Endothelial cell of hepatic sinusoid (primary cell): ENCODE measurements around the gene GRIK2.

ENCODE experiments used
- in situ Hi-C: cut with HindIII; loops from 2 replicates; pipeline ENCODE4 v1.10.0; 2017; ENCODE audit warnings: low sequenced_read_pairs

GRIK2 gene

DNA sequence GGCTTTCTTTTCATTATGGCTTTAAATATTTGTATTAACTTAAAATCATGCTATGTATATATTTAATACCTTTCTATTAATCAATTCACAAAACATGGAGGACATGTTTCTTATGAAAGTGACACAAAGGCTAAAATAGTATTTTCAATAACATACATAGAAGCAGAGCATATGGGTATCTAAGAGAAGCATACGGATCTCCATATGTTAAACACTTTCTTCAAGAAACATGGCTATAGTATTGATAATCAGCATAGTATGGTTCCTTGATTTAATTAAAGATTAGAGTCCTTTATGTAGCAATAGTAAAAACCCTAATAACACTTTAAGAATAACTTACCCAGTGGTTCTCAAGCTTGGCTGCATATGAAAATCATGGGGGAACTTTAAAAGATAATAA, 58.5 kb downstream of the GRIK2 start:
- in situ Hi-C loops, result no loop called here

DNA sequence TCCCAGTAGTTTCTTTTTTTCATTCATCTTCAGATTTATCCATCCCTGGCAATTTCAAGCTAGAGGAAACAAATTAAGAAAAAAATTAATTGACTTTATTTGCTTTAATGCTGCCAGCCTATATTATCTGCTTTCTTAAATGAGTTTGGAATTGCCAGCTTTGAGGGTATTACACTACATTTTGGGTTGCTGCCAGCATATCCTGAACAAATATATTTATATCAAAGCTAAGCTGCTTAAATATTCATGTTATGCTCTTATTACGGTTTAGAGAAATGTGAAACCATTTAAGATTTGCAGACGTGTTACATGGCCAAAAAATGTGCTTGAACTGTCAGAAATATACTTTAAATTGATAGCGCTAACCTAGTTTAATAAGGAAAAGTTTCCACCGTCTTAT, 59.7 kb downstream of the GRIK2 start:
- in situ Hi-C loops, result no loop called here

DNA sequence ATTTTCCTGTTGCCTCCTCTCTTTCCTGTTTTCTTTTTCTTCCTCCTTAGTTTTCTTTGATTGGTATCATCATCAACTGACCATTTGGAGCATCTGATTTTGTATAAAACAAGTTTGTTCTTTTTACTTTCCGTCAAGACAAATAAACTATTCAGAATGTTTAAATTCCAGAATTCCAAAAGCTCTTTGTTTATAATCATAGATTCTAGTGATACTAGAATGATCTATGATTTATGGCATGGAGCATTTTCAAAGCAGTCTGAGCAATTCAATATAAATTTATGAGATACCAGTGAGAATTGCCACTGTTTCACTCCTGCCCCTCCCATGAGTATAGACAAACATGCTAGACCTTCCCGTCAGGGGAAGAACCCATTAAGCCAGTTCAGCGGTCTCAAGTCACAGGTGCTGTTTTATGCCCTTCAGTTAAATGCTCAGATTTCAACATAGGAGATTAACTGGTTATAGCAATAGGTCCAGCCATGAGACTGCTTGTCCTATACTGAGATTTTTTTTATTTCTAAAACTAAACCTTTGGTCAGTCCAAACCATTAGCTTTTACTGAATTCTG, 60.7 kb downstream of the GRIK2 start:
- in situ Hi-C loops, result no loop called here

DNA sequence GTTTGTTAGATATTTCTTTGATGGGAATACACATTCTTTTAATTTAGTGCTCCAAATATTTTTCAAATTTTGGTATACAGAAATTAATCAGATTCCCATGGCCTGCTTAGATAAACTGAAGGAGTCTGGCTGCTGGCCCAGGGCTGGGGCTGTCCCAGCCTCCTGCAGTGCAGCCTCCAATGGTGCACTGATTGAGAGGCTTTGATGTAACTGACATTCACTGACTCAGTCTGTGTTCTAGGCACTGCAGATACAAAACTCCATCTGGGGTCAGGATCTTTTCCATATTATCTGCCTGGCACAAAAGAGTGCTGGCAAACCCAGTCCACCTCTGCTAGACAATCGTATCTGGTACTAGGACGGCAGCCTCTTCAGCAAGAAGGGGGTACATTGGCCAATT, 64.8 kb downstream of the GRIK2 start:
- in situ Hi-C loops, result no loop called here

DNA sequence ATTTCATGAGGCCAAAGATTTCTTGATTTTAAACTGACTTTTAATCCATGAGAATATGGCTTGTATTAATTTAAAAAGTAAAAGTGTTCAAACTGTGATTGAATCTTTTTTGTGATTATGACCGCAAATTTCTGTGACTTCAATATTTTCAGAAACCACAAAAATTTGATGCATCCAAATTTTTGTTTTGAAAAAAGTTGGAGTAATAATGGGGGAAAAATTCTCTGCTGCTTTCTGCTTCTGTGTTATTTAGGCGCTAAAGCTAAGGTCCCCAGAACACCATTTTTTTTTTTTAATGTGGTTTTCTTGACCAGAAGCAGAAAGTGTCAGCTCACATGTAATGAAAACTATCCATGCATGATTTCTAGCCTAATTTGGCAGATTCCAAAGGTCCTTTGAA, 65.3 kb downstream of the GRIK2 start:
- in situ Hi-C loops, result no loop called here

DNA sequence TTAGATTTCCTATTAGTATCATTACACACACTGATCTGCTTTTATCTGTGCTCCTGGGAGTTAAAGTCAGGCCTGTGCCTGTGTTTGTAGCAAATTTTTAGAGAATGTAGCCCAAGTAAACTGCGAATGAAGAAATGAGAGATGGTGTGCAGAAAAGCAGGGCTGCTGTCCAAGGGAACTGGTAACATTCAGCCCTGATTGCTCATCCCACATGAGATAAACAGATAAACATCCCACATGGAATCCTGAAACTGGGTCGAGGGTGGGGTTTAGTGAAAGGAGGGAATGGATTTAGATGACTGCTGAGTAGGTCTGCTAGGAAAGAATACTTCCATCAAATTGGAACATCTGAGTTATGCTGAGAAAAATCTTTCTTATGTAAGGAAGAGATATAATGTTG, 69.1 kb downstream of the GRIK2 start:
- in situ Hi-C loops, result no loop called here

DNA sequence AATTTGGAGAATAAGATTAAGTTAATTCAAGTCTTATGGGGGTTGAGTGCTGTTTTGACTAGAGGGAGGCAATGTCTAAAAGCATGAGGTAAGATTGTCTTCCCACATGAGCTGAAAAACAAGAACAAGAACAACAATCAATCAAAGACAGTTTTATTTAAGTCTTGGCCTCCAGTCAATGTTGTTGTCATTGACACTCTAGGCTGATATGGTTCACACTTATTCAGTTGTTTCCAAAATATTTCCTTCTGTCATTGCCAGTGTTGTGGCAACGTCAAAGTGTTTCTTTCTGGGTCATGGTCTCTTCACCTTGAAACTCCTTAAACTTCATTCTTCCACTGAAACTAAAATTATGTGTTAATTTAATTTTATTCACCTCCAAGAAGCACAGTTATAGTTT, 72.4 kb downstream of the GRIK2 start:
- in situ Hi-C loops, result no loop called here

DNA sequence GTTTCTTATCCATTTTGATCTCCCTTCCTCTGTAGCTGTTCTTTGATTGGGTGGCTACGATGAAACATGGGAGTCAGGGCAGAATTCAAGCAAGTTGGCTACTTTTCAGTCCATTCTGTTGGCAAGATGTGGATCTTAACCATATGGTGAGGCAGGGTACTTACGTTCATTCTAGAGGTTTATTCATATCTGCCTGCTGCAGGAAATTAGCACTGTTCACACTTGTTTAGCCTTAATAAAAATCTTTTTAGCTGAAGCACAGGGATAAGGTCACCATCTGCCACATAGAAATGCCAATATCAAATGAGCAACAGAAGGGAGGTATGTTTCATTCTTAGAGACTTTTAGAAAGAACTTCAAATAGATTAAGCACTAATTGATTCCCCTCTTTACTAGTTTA, 83.9 kb downstream of the GRIK2 start:
- in situ Hi-C loops, result no loop called here

DNA sequence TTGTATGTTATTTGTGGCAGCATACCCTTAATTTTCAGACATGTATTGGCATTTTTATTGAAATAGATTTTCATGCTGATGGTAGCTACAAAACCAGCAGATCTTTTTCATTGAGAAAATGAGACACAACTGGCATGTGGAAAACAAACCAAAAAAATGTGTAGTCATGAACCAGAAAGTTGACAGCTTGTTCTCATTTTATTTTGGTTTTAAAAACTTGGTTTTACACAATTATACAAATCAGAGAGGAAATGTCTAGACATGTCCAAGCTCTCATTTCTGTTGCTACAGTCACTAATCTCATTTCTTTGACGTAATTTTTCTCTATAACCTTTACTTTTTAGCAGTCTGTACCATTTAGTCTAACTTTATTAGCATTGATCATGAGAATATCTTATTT, 85.4 kb downstream of the GRIK2 start:
- in situ Hi-C loops, result no loop called here

DNA sequence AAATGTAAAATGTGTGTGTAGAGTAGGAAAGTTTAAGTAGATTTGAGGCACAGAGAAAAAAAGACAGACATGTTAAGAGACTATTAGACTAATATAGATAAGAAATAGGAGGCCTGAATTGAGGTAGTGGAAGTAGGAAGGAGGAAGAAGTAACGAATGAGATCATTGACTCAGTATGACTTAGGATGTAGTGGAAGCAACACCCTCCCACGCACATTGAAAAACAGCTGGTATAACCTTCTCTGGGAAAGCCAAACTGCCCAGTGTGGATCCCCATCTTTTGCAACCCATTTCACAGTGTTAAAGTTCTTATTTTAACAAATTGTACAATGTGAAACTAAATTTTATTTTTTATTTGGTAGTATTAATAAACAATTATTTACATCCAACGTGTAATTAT, 89.1 kb downstream of the GRIK2 start:
- in situ Hi-C loops, result no loop called here

DNA sequence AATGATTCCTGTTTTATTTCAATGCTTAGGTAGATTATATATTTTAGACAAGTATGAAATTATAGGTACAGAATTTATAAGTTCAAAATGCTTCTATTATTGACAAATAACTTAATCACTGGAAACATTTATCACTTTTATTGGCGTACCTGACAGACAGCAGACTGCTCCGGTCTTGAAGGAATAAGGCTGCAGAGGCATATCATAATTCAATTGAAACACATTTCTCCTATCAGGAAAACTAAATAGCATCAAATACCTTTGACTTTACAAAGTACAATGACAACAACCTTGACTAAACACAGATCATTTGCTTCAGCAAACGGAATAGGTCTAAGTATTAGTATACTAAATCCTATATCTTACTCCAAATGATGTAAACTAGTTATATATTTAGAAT, 91.3 kb downstream of the GRIK2 start:
- in situ Hi-C loops, result no loop called here

DNA sequence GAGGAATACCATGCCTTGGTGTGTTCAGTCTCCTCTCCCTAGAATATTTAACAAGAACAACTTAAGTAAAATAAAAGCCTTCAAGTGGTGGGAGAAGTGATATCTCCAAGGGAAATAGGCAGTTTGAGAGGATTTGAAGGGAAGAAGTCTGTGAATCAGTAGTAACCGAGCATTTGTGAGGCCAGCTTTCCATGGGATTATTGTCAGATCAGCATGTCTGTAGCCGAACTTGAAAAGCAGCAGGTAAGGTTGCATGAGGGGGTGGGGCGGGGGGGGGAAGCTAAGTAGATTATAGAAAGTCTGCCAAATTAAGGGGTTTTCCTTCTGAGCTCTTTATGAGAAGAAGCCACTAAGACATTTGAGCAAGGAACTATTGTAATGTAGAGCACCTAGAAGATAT, 92.6 kb downstream of the GRIK2 start:
- in situ Hi-C loops, result no loop called here

DNA sequence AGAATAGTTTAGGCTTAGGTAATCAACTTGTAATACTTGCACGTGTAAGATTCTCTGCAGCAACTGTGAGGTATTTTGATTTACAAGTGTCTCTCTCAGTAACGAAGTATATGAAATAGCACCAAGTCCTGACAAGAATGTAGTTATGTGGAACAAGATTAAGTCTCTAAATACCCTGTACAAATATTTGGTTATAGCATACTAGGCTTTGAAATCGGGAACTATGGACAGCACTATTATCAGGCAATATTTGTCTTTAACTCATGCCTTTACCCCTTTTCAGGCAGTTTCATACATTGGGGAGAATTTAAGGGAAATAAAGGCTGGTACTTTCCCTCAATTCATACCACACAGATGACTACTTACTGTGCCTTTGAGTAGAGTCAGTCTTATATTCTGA, 93.2 kb downstream of the GRIK2 start:
- in situ Hi-C loops, result no loop called here

DNA sequence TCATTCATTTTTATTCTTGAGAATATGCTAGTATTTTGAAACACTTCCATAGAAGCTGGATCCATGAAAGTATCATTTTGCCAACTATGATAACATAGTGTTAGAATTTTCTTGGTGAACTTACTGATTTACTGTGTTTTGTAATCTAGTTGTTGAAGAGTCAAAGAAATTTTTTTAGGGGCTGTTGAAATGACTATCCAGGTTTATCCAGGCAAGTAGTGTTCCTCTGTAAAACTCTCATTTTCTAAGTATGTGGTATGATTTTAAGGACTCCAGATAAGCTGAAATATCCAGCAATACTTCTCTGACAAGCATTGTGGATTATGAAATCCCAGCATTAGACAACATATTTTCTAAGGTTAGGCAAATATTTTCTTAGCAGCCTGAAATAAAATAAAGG, 95.9 kb downstream of the GRIK2 start:
- in situ Hi-C loops, result no loop called here

DNA sequence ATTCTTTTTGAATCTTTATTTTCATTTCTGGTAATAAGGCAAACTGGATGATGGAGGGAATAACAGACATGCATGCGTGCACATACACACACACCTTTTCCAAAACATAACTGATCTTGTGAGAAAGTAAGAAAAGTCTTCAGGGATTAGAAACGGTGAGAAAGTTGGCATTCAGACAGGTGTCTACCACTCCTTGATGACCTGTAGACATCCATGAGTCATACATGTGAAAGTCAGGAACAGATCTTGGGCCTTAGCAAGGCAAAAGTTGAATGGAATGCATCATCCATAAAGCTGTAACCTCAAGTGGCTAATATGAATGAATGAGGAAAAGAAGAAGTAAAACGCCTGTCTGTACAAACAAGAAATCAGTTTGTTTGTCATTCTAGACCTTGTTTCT, 97.3 kb downstream of the GRIK2 start:
- in situ Hi-C loops, result no loop called here

DNA sequence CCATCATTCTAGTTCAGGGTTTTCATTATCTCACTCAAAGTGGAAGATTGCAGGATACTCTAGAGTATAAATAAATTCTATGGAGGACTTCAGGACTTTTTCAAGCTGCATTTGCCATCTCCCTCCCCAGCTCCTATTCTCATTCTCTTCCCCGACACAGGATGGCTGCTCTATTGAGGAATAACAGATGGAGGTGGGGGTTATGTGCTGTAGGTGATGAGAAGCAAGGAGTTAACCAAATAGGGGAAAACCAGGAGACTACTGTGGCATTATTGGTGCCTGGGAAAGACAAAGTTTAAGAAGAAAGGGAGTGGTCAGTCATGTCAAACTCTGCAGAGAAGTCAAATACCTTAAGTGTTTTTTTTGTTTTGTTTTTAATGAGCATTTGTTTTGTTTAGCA, 109.3 kb downstream of the GRIK2 start:
- in situ Hi-C loops, result no loop called here

DNA sequence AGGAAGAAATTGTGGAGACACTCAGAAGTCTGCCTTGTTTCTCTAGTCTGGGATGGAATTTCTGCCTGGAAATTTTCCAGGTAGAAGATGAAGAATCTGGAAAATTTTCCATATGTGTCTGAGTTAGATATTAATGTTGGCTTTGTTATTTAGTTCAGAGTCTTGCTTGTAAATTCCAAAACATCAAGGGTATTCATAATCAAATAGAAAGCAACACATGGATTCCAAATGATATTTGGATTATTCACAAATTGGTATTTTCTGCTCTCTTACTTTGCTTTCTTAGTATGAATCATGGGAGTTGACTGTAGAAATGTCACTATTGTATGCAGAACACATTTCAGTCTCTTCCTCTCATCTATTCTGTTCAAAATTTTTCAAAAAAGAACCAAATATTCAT, 116.0 kb downstream of the GRIK2 start:
- in situ Hi-C loops, result no loop called here

DNA sequence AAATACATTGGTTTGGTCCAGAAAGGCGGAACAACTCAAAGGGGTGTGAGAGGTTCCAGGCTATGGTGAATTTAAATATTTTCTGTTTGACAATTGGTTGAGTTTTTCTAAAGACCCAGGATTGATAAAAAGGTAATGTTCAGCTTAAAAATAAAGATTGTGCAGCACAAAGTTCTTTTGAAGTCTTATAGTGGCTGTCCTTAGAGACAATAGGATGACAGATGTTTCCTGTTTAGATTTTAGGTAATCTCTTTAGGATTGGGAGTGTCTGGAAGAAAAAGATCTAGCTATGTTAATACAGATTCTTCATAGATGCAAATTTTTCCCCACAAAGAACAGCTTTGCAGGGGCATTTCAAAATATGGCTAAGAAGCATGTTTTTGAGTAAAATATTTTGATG, 119.7 kb downstream of the GRIK2 start:
- in situ Hi-C loops, result no loop called here

DNA sequence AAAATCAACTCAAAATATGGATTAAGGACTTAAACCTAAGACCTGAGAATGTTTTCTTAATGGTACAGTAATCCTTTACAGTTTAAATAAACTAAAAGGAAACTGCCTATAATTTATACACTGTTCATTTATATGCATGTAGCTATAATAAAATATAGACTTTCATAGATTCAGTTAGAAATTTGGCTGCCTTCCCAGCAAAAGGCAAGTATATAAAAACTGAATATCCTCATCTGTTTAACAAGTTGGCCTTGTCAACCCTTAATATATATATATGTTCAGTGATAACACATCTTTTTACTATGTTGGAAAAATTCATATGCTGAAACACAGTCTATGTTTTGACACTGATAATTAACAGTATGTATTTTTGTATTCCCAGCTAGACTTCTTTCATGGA, 123.1 kb downstream of the GRIK2 start:
- in situ Hi-C loops, result no loop called here

DNA sequence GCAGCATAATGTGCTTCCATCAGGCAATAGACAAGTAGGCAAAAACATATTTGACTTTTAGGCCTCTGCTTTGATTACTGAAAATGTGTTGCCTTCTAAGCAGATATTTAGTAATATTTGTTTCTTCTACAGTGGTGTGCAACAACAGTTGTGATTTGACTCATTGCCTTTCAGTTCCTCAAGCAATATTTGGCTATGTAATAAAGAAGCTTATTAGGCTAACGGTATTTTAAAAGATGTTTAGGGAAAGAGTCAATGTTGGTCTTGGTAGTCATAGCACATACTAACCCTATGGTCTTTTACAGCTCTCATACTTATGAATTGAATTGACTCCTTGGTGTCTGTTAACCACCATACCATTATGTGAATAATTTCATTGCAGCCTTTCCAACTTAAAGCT, 124.1 kb downstream of the GRIK2 start:
- in situ Hi-C loops, result no loop called here

DNA sequence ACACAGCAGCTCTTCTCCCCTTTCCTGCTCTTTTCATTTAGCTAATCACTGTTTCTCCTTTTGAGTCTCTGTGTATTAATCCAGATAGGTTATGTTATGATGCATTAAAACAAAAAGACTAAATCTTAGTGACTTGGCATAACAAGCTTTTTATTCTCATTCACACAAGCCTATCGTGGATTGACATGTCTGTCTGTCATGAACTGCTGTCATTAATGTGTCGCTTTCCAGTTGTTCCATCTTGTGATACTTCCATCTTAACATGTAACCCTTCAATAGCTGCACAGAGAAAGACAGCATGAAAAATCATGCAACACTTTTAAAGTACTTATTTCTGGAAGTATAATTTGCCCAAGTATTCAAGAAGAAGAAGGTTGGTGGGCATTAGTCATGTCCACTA, 128.7 kb downstream of the GRIK2 start:
- in situ Hi-C loops, result no loop called here

DNA sequence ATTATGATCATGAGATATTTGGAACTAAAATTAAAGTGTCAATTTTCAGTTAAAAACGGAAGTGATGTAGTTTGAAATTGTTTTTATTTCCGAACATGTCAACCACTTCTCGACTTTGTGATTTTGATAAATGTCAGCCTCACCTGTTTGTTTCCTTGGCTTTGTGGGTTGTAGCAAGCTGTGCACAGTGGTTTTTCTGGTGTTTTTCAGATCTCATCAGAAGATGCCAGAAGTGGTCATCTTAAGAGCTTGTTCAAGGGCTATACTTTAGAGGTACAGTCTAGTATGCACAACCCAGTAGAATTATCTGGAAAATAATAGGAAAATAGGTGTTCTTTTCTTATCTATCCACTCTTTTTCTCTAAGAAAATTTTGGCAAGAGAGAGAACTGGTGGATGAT, 134.0 kb downstream of the GRIK2 start:
- in situ Hi-C loops, result no loop called here

DNA sequence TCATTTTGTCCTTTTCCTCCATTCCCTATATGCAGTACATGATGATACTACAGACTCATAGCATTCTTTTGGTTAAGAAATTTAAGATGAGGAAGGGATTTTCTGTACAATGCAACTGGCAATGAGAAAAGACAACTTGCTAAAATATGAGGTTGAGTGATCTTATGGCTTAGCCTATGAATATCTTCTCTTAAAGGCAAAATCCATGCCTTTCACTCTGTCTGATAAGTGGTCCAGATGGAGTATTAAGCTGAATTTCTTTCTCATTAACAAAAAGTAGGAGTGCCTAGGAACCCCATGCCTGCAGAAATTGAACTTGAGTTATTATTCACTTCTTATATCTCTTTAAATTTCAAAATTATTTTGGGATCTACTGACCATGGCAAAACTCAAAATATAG, 135.3 kb downstream of the GRIK2 start:
- in situ Hi-C loops, result no loop called here

DNA sequence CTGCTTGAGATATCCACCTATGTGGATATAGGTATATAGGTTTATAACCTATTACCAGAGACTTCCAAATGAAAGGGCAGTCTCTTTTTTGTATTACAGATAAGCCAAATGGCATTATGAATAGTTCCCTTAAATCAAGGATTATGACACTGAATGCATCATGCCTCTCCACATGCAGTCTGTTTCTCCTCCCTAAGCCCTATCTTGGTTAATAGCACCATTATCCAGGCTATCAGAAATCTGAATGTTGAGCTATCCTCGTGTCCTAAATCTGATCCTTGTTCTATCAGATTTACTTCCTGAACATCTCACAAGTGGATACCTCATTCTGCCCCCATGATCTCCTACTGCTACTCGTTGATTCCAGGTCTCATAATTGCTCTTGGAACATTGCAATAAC, 138.0 kb downstream of the GRIK2 start:
- in situ Hi-C loops, result no loop called here
